ENCODE results near the gene PHF23. TPM values are rescaled to one million over a fixed set of nuclear protein-coding genes. Genes with fewer than 3 reads are reported as not detected.

Gene PHF23
- total RNA-seq, 4 donors from 2014 or later, result 22.1 to 43.8 (median 28.9) TPM

DNA sequence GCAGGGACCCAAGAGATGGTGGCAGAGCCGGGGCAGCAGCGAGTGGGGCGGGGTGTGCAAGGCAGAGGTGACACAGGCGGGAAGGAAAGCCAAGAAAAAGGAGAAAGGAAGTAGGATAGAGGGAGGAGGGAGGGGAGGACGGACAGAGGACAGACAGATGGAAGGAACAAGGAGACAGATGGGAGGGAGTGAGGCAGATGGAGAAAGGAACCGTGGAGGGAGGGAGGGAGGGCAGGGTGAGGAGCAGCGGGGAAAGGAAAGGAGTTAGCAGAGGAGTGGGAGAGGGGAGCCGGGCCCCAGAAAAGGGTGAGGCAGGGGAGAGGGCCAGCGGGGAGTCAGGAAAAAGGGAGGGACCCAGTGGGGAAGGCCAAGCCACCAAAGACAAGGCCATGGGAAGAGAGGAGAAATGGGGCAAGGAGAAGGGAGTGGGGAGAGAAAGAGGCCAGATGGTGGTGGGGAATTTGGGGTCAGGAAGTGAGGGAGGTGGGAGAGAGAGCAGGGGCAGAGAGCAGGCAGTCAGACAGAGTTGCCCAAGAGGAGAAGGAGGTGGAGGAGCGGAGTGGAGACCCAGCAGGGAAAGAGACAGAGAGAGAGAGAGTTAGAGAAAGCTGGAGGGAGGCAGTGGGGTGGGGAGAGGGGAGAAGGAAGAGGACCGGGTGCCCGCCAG is 46.9 kb downstream of the PHF23 start:
- ATAC-seq (ENCODE audit: low FRiP score) (no peak), DNase-seq (ENCODE audit: low spot score) (no peak)
- TF ChIP-seq CTCF (IDR thresholded peaks at IDR 0.05), result no peak

GRCh38 chr17:7191571-7192270 is 47.5 kb downstream of the PHF23 start:
- no peak for TF ChIP-seq CTCF (IDR thresholded peaks at IDR 0.05)
- ATAC-seq (ENCODE audit: low FRiP score) (no peak), DNase-seq (ENCODE audit: low spot score) (no peak)

- DNase-seq (ENCODE audit: low spot score), result no peak
- no peak for ATAC-seq (ENCODE audit: low FRiP score)
- no peak for TF ChIP-seq CTCF (IDR thresholded peaks at IDR 0.05)
Observed at GRCh38 chr17:7191069-7191468, 48.2 kb downstream of the PHF23 start.

DNA sequence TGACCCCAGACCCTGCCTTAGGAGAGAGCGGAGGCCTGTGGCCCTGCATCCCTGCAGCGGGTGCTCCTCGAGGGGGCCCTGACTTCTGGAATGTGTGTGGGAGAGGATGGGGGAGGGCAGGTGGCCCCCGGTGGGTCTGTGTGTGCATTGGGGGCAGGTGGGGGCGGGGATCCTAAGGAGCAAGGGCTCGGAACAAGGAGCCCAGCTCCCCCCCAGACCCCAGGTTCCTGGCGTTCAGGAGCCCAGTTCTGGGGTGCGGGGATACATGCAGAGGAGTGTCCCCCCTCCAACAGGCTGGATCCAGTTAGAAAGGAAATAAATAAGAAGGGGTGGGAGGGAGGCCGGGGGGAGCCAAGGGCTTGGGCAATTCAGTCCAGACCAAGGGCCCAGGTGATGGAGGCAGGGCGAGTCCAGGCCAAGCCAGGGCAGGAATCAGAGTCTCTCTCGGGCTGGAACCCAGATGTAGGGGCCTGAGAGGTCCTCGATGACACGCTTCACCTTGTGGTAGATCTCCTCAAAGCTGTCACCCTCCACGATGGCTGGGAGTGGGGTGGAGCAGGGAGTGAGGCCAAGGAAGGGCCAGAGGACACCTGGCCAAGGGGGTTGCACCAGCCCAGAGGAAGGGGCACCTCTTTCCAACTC is 48.9 kb downstream of the PHF23 start:
- no peak for ATAC-seq (ENCODE audit: low FRiP score)
- DNase-seq (ENCODE audit: low spot score), result no peak

GRCh38 chr17:7186241-7186640 is 53.0 kb downstream of the PHF23 start:
- no peak for TF ChIP-seq CTCF (IDR thresholded peaks at IDR 0.05)
- ATAC-seq (ENCODE audit: low FRiP score) (no peak), DNase-seq (ENCODE audit: low spot score) (no peak)

More for the DNA sequence above, 48.9 kb downstream of the PHF23 start:
- TF ChIP-seq CTCF (IDR thresholded peaks at IDR 0.05), result no peak

Small RNAs within 50 kb of the gene (small RNA-seq; reads per million reads assigned to genes)
- gene AC120057.4 (not detected), gene MIR324 (5.3 reads per million, percentile 78 among the genes with 10 or more reads in this experiment), gene RF00019 (not detected)

Other genes starting within 250 kb of the PHF23 start
- gene ALOX12, start 243.4 kb downstream of the PHF23 start, total RNA-seq, result under 1 TPM in 1 of 4 donors, not detected in 3; 0.25 TPM
- 100 to 1,000 TPM in 3 of 4 donors, 10 to 100 TPM in 1; 34.4 to 253 (median 130) TPM for gene RNASEK, start 226.8 kb downstream of the PHF23 start, total RNA-seq
- 10 to 100 TPM in 1 of 4 donors, 1 to 10 TPM in 3; 4.6 to 11.2 (median 8.2) TPM for gene BCL6B, start 216.4 kb downstream of the PHF23 start, total RNA-seq
- gene SLC16A13, start 203.4 kb downstream of the PHF23 start, total RNA-seq, result 1 to 10 TPM in 3 of 4 donors, under 1 TPM in 1; 0.74 to 2.2 (median 1.5) TPM
- under 1 TPM in 3 of 4 donors, not detected in 1; 0.44 to 0.60 (median 0.47) TPM for gene SLC16A11, start 195.4 kb downstream of the PHF23 start, total RNA-seq
- 10 to 100 TPM in 3 of 4 donors, 1 to 10 TPM in 1; 7.2 to 21.7 (median 15.7) TPM for gene CLEC10A, start 159.2 kb downstream of the PHF23 start, total RNA-seq
- gene ASGR2, start 124.6 kb downstream of the PHF23 start, total RNA-seq, result 1 to 10 TPM in 2 of 4 donors, under 1 TPM in 1, not detected in 1; 0.84 to 3.1 (median 1.6) TPM
- 1 to 10 TPM in 3 of 4 donors, under 1 TPM in 1; 0.56 to 2.5 (median 1.4) TPM for gene ASGR1, start 60.1 kb downstream of the PHF23 start, total RNA-seq
- 10 to 100 TPM in 3 of 4 donors, 1 to 10 TPM in 1; 8.7 to 12.5 (median 11.6) TPM for gene DLG4, start 19.6 kb downstream of the PHF23 start, total RNA-seq
- 100 to 1,000 TPM; 677 to 996 (median 722) TPM for gene ACADVL, start 19.5 kb downstream of the PHF23 start, total RNA-seq
- 10 to 100 TPM; 22.7 to 41.6 (median 23.6) TPM for gene DVL2, start 4.9 kb downstream of the PHF23 start, total RNA-seq
- 100 to 1,000 TPM; 316 to 526 (median 376) TPM for gene GABARAP, start 3.0 kb upstream of the PHF23 start, total RNA-seq
- 10 to 100 TPM; 47.9 to 66.2 (median 61.8) TPM for gene CTDNEP1, start 12.3 kb upstream of the PHF23 start, total RNA-seq
- gene ELP5, start 12.8 kb upstream of the PHF23 start, total RNA-seq, result 10 to 100 TPM; 25.9 to 34.5 (median 30.1) TPM
- 1 to 10 TPM; 3.0 to 9.0 (median 7.4) TPM for gene CLDN7, start 23.0 kb upstream of the PHF23 start, total RNA-seq
- 10 to 100 TPM in 3 of 4 donors, 1 to 10 TPM in 1; 8.9 to 29.2 (median 12.1) TPM for gene SLC2A4, start 42.3 kb upstream of the PHF23 start, total RNA-seq
- 1 to 10 TPM in 3 of 4 donors, under 1 TPM in 1; 0.65 to 3.3 (median 1.5) TPM for gene YBX2, start 55.2 kb upstream of the PHF23 start, total RNA-seq
- gene EIF5A, start 68.2 kb upstream of the PHF23 start, total RNA-seq, result 100 to 1,000 TPM; 127 to 408 (median 282) TPM
- 10 to 100 TPM; 49.6 to 91.3 (median 75.9) TPM for gene GPS2, start 75.9 kb upstream of the PHF23 start, total RNA-seq
- 10 to 100 TPM; 10.4 to 16.1 (median 11.5) TPM for gene NEURL4, start 89.9 kb upstream of the PHF23 start, total RNA-seq
- gene ACAP1, start 97.1 kb upstream of the PHF23 start, total RNA-seq, result 10 to 100 TPM in 1 of 4 donors, 1 to 10 TPM in 3; 3.3 to 13.1 (median 8.1) TPM
- 1 to 10 TPM; 6.7 to 9.9 (median 8.4) TPM for gene KCTD11, start 112.7 kb upstream of the PHF23 start, total RNA-seq
- not detected for gene TMEM95, start 115.7 kb upstream of the PHF23 start, total RNA-seq
- gene TNK1, start 141.6 kb upstream of the PHF23 start, total RNA-seq, result 10 to 100 TPM in 1 of 4 donors, 1 to 10 TPM in 2, under 1 TPM in 1; 0.95 to 13.5 (median 5.2) TPM
- gene PLSCR3, start 155.1 kb upstream of the PHF23 start, total RNA-seq, result 10 to 100 TPM; 11.1 to 16.9 (median 16.6) TPM
- 10 to 100 TPM; 45.8 to 98.2 (median 83.2) TPM for gene TMEM256, start 164.6 kb upstream of the PHF23 start, total RNA-seq
- 1 to 10 TPM; 6.1 to 8.8 (median 8.1) TPM for gene NLGN2, start 168.4 kb upstream of the PHF23 start, total RNA-seq
- gene SPEM1, start 180.9 kb upstream of the PHF23 start, total RNA-seq, result not detected
- gene SPEM2, start 186.2 kb upstream of the PHF23 start, total RNA-seq, result not detected
- not detected for gene SPEM3, start 189.4 kb upstream of the PHF23 start, total RNA-seq
- gene TMEM102, start 196.0 kb upstream of the PHF23 start, total RNA-seq, result 1 to 10 TPM; 4.7 to 8.4 (median 5.1) TPM
- 1 to 10 TPM in 3 of 4 donors, under 1 TPM in 1; 0.72 to 1.9 (median 1.7) TPM for gene FGF11, start 200.1 kb upstream of the PHF23 start, total RNA-seq
- 10 to 100 TPM in 1 of 4 donors, 1 to 10 TPM in 3; 3.0 to 10.9 (median 7.4) TPM for gene CHRNB1, start 205.6 kb upstream of the PHF23 start, total RNA-seq
- gene ZBTB4, start 240.2 kb upstream of the PHF23 start, total RNA-seq, result 10 to 100 TPM; 27.5 to 57.9 (median 38.5) TPM
- gene SLC35G6, start 242.0 kb upstream of the PHF23 start, total RNA-seq, result not detected
- 10 to 100 TPM; 57.1 to 99.2 (median 77.1) TPM for gene POLR2A, start 244.9 kb upstream of the PHF23 start, total RNA-seq

Measured in omental fat pad (tissue), 4 donors.